GM18868 (cell line): Measurements from ENCODE around the gene VASH1.

Experiments
- ATAC-seq: cut with Tn5 transposase; IDR thresholded peaks from one replicate; pipeline ENCODE4 v1.9.1; 2021; ENCODE audit warnings: mild to moderate bottlenecking, moderate library complexity; ENCODE audit not compliant: unreplicated experiment

Gene VASH1

DNA sequence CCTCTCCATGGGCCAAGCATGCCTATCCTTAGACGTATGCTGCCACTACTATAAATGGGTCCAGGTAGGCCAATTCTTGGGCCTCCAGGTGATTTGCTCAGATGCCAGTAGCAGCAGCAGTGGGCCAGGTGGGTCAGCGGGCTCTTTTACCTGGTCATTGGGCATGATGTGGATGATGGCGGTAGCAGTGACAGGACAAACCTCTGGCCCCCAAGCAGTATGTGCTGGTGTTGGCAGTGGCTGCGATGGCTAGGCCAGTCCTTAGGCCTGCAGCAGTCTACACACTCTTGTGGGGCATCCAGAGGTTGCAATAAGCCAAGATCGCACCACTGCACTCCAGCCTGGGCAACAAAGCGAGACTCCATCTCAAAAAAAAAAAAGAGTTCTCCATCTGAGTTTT, 19.1 kb upstream of the VASH1 start:
- no peak for ATAC-seq

DNA sequence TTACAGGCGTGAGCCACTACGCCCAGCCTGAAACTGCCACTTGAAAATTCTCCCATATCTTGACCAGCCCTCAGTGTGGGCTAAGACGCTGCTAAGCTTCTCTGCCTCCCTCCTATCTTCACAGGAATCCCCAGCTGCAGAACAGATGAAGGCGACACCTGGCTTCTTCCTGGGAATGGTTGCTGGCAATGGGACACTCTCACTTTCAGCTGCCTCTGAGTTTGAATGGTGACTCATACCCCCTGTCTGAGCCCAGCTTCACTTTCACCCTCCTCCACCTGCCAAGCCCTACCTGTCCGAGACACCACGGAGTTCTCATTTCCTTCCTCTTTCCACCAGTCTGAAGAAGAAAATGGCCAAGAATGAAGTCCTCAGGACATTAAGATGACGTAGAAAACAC, 18.3 kb upstream of the VASH1 start:
- ATAC-seq = no peak

DNA sequence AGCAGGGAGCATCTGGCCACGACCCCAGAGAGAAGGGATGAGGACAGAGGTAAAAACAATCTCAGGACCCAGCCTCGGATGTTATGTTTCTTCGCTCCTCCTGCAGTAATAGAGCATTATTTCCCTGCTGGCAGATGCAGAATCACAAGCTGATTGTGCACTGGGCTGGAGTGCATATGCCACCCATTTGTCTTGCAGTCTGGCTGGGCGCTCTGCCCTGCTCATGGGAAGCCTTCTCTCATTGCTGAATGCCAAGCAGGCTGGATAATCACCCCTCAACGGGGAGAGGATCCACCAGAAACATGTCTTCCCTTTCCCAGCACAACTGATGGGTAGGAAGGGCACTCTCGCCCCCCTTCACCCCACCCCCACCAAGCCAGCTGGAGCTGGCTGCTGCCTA, 8.5 kb upstream of the VASH1 start:
- ATAC-seq = no peak

DNA sequence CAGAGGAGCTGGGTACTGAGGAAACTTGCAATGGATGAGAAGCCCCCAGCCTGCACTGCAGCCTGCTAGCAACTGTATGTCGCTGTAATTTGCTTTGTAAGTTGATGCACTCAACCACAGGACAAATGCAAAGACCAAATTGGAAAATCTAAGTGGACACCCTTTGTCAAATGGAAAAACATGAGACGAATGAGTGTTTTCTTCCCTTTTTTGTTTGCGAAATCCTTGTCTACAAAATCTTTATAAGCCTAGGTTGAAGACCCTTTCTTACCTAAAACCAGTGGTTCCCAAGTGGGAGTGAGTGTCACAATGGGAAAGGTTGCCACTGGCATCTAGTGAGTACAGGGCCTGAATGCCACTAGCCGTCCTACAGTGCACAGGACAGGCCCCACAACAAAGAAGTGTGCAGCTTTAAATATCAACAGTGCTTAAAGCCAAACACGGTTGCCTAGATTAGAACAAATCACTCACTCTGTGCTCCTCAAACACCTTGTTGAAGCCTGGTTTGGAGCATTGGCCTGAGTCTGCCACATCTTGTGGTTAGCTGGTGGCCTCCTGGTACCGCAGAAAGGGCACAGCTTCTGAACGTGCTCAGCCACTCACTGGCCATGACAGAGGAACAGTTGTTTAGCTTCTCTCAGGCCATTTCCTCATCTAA, 7.6 kb upstream of the VASH1 start:
- no peak for ATAC-seq

DNA sequence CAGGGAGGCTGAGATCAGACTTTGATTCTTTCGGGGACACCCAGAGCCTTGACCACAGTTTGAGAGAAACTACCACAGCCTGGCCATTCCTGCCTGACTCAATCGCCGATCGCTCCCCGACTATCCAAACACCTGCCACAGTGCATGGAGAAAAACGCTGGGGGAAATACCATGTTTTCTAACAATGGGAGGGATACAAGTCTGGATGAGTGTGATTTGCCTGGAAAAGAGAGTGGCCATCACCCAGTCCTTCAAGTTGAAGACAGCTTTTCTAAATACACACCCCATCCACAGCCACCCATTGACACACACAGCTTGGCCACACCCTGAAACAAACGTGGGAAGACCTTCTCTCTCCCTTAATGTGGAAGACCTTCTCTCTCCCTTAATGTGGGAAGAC, 6.7 kb upstream of the VASH1 start:
- ATAC-seq = no peak

DNA sequence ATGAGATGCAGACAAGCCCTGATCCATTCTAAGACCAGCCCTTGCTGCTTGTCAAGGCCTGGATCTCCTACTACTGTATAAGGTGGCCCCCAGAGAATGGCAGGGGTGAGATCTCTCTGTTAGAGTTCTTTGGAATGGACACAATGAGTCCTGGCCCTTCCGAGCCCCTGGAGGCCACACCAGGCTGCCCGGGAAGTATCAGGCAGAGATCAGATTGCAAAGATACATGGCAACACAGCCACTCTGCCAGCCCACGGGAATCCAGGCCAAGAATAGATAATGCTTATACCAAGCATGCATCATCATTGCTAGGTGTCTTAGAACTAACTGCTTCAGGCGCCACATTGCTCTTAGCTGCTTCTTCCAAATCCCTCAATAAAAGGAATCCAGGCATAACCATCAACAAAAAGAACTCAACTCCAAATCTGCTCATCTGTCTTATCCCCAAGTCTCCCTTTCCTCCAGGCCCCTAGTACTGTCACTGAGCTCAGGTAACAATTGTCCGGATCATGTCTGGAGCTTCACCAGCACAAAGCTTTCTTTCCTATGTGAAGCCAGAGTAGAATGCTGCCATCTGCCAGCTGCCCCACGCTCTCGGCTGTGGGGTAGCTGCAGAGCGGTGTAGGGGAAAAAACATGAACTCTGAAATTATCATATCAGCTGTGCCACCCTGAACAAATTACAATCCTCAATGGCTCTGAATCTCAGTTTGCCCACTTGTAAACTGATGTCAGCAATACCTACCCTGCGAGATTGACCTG, 5.5 kb upstream of the VASH1 start:
- ATAC-seq = no peak

DNA sequence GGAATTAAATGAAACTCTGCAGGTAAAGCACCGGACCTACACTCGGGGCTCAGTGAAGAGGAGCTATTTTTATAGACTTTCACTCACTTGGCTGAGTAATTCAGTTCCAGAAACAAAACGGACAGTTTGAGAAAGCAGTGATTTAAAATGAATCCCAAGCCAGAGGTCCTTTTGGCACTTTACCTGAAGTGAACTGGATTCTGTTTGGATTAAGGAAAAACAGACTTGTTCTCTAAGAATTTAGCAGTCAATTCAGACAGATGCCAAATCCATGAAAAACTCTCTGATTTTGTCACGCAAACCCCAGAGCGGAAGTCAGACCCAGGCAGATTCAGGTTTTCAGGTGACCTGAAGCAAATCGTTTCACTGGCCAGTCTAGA, 4.9 kb upstream of the VASH1 start:
- ATAC-seq = no peak

DNA sequence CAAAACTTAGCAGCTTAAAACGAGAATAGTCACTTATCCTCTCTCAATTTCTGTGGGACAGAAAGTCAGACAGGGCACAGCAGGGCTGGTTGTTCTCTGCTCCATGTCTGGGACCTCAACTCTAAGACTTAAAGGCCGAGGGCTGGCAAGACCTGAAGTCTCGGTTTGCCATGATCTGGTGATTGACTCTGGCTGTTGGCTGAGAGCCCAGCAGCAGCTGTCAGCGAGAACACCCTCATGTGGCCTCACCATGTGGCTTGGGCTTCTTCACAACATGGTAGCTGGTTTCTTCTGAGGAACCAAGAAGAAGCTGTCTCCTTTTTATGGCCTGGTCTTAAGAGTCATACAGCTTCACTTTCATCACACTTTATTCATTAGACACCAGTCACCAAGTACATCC, 1.7 kb upstream of the VASH1 start:
- ATAC-seq = no peak

DNA sequence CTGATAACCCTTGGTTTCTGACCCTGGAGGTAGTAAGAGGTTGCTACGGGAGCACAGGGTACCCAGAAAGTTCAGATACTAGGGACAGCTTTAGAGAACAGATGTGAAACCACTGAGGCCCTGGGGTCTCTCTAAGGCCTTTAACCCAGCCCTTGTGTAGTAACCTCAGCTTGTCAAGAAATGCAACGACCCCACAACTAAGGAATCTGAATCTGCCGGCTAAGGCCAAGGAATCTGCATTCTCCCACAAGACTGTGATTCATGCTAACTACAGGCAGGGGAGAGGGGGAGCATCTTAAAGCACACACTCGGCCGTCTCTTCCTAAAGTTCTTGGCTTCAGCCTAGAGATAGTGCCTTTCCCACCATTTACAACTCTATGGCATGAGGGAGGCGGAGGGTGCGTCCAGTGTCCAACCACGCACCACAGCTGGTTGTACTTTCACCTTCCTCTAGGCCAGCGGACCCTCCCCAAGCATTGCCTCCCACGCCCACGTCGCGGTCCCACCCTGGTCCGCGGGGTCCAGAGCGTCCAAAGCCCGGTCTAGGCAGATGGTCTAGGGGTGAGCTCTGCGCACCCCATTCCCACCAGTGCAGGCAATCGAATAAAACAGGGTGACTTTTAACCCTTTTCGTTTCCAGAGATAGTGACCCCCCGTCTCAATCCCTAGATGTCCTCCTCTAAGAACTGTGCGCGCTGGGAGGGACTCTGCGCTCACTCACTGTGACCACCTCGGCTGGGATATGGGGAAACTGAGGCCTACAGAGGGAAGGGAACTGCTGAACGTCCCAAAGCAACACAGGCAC, 735 bp upstream of the VASH1 start:
- no peak for ATAC-seq

DNA sequence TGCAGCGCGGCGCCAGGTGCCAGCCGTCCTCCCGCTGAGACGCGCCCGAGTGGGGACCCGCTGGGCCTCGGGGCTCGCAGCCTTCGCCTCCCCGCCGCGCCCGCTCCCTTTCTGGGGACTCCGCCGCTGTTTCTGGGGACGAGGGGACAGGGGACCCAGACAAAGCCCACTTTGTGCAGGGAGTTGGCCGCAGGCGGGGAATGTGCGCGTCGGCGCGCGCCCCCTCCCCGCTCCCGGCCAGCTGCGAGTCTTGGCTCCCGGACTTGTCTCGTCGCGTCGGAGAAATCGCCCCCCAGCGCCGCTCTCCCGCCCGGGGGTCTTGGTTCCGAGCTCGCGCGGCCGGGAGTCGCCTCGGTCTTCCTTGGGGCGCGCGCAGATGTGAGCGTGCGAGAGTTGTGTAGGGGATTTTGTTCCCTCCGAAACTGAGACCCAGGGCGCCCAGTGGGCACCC, 717 bp downstream of the VASH1 start:
- ATAC-seq = peak; percentile 12

DNA sequence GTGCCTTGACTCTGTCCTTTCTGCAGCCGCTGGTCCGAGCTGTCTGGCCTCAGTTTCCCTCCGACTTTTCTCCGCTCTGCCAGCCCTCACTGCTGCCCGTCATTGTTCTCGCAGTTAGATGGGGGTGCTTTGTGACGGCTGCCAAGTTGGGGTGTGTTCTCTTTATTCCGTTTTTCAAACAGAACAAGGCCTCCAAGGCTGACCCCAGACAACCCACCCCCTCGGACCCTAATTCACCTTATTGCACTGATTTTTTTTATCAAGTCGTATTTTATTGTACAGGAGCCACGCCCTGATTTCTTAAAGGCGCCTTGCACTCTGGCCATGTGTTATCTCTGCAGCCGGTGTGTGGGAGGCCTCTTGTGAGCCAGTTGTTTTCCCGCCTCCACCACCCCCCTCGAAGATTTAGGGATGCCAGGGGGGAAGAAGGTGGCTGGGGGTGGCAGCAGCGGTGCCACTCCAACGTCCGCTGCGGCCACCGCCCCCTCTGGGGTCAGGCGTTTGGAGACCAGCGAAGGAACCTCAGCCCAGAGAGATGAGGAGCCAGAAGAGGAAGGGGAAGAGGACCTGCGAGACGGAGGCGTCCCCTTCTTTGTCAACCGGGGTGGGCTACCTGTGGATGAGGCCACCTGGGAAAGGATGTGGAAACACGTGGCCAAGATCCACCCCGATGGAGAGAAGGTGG, 1.3 kb downstream of the VASH1 start:
- ATAC-seq = no peak

DNA sequence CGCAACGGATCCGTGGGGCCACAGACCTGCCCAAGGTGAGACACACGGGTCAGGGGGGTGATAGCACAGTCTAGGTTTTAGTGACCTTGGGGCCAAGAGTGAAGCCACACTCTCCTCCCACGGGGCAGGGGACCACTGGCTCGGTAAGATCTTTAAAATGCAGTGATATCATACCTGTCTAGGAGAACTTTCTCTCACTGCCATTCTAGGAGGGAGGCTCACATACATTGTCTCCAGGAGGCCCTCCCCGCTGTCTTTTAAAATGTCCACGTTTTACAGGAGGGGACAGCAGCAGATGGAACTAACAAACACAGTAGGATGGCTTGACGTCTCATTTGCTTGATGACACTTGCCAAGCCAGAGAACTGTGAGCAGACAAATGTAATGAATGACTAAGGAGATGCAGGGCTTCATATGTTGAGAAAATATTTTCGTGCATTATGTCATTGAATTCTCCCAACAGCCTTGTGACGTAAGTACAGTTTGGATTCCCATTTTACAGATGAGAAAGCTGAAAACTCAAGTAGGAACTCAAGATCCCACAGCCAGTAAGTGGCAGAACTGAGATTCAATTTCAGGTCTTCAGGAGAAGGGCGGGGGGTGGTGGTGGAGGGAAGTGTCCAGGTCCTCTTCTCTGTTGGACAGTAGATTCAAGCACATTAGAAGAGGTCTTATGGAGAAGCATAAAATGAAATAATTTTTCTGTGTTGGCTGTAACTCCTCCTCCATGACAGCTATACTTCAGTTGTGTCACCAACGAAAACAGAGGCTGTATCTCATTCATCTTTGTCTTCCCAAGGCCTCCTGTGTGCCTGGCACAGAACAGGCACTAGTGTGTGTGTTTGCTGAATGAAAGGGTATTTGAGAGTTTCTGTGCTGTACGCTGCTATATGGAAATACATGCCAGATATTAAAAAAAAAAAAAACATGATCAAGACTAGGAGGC, 2.1 kb downstream of the VASH1 start:
- no peak for ATAC-seq

DNA sequence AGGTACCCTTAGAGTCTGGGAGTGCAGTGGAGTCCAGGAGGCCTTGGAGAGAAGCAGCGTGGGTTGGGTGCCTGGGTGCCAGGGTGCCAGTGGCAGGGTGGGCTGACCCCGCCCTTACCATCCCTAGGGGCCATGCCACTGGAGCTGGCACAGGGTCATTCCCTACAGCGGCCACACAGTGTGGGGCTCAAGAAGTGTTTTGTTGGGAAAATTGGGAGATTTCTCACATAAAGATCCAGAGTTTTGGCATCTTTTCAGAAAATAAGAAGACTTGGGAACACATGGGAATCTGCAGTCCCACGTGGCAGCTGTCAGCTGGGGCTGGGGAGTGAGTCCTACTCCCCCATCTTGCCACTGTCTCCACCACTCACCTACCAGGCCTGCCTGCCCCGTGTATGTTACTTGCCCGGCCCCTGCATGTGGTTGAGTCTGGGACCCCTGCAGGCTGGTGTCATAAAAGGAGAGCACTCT, 4.2 kb downstream of the VASH1 start:
- no peak for ATAC-seq

DNA sequence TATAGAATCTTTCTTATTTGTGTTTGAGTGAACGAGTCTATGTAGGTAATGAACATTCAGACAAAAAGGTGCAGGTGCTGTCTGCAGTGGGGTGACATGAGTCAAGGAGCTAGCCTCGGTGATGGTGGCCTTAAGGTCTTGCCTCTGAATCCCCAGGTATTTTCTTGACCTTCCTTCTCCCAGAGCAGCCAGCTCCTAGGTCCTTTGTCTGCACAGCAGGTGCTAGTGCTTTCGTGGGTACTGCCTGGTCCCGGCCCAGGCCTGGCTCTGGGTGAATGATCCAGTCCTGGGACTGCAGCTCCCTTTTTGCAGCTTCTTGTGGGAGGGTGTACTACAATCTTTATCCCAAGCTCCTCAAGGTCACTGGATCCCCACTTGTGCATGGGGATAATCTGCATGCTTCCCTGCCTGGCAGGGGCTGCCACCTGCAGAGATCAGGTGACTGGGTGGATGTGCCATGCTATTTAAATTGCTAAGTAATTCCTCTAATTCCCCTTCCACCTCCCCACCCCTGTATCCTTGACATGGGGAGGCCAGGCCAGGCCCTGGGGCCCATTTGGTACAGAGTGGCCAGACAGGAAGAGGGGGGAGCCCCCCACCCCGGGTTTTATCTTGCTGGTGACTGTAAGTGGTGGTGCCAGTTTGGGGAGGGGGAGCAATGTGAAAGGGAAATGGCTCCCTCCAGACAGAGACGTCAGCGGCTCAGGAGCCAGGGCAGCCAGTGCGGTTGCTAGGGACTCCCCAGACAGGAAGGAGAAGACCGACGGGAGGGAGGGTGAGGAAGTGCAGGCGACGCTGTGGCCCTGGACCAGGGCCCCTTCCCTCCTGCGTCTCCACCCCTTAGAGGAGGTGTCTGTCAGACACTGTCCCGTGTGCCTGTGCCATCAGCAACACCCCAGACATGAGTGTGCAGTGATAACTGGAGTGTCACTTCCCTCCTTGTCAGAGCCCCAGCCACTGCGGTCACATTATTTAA, 6.7 kb downstream of the VASH1 start:
- ATAC-seq = peak; percentile 88

DNA sequence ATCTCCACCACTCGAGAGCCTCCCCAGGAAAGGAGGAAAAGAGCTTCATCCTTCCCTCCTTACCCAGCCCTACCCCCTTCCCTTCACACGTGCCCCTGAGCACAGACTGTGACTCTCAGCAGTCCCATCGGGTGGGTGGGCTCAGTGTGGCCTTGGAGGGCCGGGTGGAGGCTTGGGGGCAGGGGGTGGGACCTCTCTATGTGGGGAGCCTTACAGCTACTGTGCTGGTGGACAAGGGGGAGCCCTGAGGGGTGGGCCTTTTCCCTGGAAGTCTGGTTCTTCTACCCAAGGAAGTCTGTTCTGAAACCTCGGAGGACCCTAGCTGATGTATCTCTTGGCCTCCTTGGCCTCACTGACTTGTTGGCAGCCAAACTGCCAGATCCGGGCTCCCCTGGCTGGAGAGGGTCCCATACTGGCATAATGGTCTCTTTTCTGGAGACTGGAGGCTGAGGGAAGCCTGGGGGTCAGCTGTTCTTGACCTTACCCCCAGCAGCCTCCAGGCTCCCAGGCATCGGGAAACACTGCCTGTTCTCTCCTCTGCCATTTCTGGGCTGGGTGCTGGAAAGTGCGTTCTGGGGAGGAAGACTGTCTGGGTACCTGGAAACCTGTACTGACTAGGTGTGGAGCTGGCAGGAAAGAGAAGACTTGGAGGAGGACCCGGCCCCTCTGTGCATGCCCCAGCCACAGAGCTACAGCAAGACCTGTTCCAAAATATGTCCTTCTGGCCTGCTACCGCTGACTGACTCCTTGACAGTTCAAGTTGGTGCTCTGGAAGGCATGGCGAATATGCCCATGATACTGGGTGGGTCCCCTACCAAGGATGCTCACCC, 7.6 kb downstream of the VASH1 start:
- ATAC-seq = peak; percentile 10

DNA sequence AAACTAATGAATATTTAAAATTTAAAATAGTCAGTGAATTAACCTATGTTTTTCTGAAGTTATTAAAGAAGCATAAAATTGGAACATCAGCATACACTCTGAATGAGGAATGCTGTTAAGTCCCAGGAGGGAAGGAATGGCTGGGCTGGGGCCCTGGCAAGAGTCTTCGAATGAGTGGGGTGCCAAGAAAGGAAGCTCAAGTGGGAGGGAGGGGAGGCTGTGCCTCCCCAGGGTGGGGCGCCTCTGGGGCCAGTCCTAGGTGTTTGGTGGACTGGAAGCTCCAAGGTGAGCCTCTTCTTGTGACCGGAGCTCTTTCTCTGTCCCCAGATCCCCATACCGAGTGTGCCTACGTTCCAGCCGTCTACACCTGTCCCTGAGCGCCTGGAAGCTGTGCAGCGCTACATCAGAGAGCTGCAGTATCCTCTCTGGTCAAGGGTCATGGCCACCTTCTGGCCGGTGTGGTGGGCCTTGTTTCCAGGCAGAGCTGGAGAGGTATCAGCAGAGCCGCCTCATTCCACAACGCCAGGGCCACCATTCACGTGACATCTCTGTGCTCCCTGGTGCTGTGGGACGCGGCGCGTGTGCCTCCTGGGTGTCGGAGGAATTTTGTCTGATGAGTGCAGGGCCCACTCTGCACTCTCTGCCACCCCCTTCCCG, 8.5 kb downstream of the VASH1 start:
- no peak for ATAC-seq
